ENCODE data around the gene MYL6.

The MYL6 gene

GRCh38 chr12:56162468-56163290 is 4.5 kb downstream of the MYL6 start:
- 0 out of 2 replicates have a peak overlapping the region, but pooled peaks have one; percentile 1 for H3K9ac ChIP-seq
- peaks cover 67% of the 10 kb centered on the region for H4K20me1 ChIP-seq
- peaks cover 86% of the 10 kb centered on the region for H3K36me3 ChIP-seq
- no peaks in the 10 kb centered on the region for H3K27me3 ChIP-seq
- H3K27ac ChIP-seq, result no peak overlapping the region
- H3K4me3 ChIP-seq, result no peak overlapping the region
- no peak overlapping the region for H3K4me2 ChIP-seq
- TF ChIP-seq Cebpa-rat (IDR thresholded peaks at IDR 0.05), result no peak
- no peaks in the 10 kb centered on the region for H3K9me3 ChIP-seq
- H3K4me1 ChIP-seq, result peaks cover 29% of the 10 kb centered on the region

GRCh38 chr12:56163533-56164344 is 5.6 kb downstream of the MYL6 start:
- no peak overlapping the region for H3K27ac ChIP-seq

GRCh38 chr12:56164345-56164729 is 6.2 kb downstream of the MYL6 start:
- H3K4me3 ChIP-seq, result no peak overlapping the region
- no peaks in the 10 kb centered on the region for H3K9me3 ChIP-seq
- no peak for TF ChIP-seq Cebpa-rat (IDR thresholded peaks at IDR 0.05)
- peaks cover 58% of the 10 kb centered on the region for H4K20me1 ChIP-seq
- H3K9ac ChIP-seq, result no peak overlapping the region
- peaks cover 100% of the 10 kb centered on the region for H3K36me3 ChIP-seq
- no peak overlapping the region for H3K4me2 ChIP-seq
- H3K27me3 ChIP-seq, result no peaks in the 10 kb centered on the region
- H3K27ac ChIP-seq, result no peak overlapping the region
- H3K4me1 ChIP-seq, result peaks cover 26% of the 10 kb centered on the region

More at GRCh38 chr12:56163533-56164344, 5.6 kb downstream of the MYL6 start:
- no peak for TF ChIP-seq Cebpa-rat (IDR thresholded peaks at IDR 0.05)
- Histone ChIP-seq H3K9me3 (no peaks in the 10 kb centered on the region), H3K9ac (no peak overlapping the region), H4K20me1 (peaks cover 64% of the 10 kb centered on the region), H3K4me3 (no peak overlapping the region), H3K4me2 (no peak overlapping the region), H3K36me3 (peaks cover 96% of the 10 kb centered on the region), H3K27me3 (no peaks in the 10 kb centered on the region), H3K4me1 (peaks cover 29% of the 10 kb centered on the region)

GRCh38 chr12:56165369-56165768 is 7.2 kb downstream of the MYL6 start:
- Histone ChIP-seq H3K4me2 (no peak overlapping the region), H3K36me3 (peaks cover 100% of the 10 kb centered on the region), H4K20me1 (peaks cover 47% of the 10 kb centered on the region), H3K9me3 (no peaks in the 10 kb centered on the region), H3K27ac (no peak overlapping the region), H3K27me3 (no peaks in the 10 kb centered on the region), H3K4me1 (peaks cover 16% of the 10 kb centered on the region), H3K9ac (no peak overlapping the region), H3K4me3 (no peak overlapping the region)
- no peak for TF ChIP-seq Cebpa-rat (IDR thresholded peaks at IDR 0.05)

- Histone ChIP-seq H3K27ac (no peak overlapping the region), H3K4me2 (no peak overlapping the region), H3K9ac (no peak overlapping the region), H3K4me3 (no peak overlapping the region), H3K4me1 (no peaks in the 10 kb centered on the region), H4K20me1 (peaks cover 11% of the 10 kb centered on the region), H3K36me3 (peaks cover 100% of the 10 kb centered on the region), H3K9me3 (no peaks in the 10 kb centered on the region), H3K27me3 (no peaks in the 10 kb centered on the region)
- no peak for TF ChIP-seq Cebpa-rat (IDR thresholded peaks at IDR 0.05)
Observed at GRCh38 chr12:56169229-56169759, 11.1 kb downstream of the MYL6 start.

GRCh38 chr12:56172839-56173238 is 14.7 kb downstream of the MYL6 start:
- H3K27me3 ChIP-seq, result no peaks in the 10 kb centered on the region
- TF ChIP-seq Cebpa-rat (IDR thresholded peaks at IDR 0.05), result no peak
- H3K4me3 ChIP-seq, result no peak overlapping the region
- no peaks in the 10 kb centered on the region for H3K4me1 ChIP-seq
- H3K4me2 ChIP-seq, result no peak overlapping the region
- H3K27ac ChIP-seq, result no peak overlapping the region
- H4K20me1 ChIP-seq, result no peaks in the 10 kb centered on the region
- no peaks in the 10 kb centered on the region for H3K9me3 ChIP-seq
- no peak overlapping the region for H3K9ac ChIP-seq
- H3K36me3 ChIP-seq, result peaks cover 100% of the 10 kb centered on the region

- no peak overlapping the region for H3K4me2 ChIP-seq
- no peaks in the 10 kb centered on the region for H3K27me3 ChIP-seq
- no peak overlapping the region for H3K27ac ChIP-seq
- H3K9ac ChIP-seq, result no peak overlapping the region
- H4K20me1 ChIP-seq, result no peaks in the 10 kb centered on the region
- no peak for TF ChIP-seq Cebpa-rat (IDR thresholded peaks at IDR 0.05)
- H3K4me3 ChIP-seq, result no peak overlapping the region
- no peaks in the 10 kb centered on the region for H3K4me1 ChIP-seq
- H3K36me3 ChIP-seq, result peaks cover 100% of the 10 kb centered on the region
- H3K9me3 ChIP-seq, result no peaks in the 10 kb centered on the region
Observed at GRCh38 chr12:56178347-56178746, 20.2 kb downstream of the MYL6 start.

GRCh38 chr12:56186957-56187356 is 28.8 kb downstream of the MYL6 start:
- Histone ChIP-seq H3K27ac (peak overlapping the region; percentile 25; the same call in 1 of the 2 replicates), H3K4me1 (peaks cover 29% of the 10 kb centered on the region), H3K27me3 (no peaks in the 10 kb centered on the region), H4K20me1 (peaks cover 35% of the 10 kb centered on the region), H3K9ac (peak overlapping the region; percentile 96; the same call in 1 of the 2 replicates), H3K9me3 (no peaks in the 10 kb centered on the region), H3K36me3 (peaks cover 56% of the 10 kb centered on the region), H3K4me2 (peak overlapping the region; percentile 88), H3K4me3 (no peak overlapping the region; the same call in 1 of the 2 replicates)
- no peak for TF ChIP-seq Cebpa-rat (IDR thresholded peaks at IDR 0.05)

GRCh38 chr12:56188131-56188777 is 30.1 kb downstream of the MYL6 start:
- TF ChIP-seq Cebpa-rat (IDR thresholded peaks at IDR 0.05), result no peak
- Histone ChIP-seq H4K20me1 (peaks cover 35% of the 10 kb centered on the region), H3K9ac (peak overlapping the region; percentile 96), H3K27me3 (no peaks in the 10 kb centered on the region), H3K27ac (peak overlapping the region; percentile 89), H3K9me3 (no peaks in the 10 kb centered on the region), H3K4me1 (peaks cover 29% of the 10 kb centered on the region), H3K4me3 (peak overlapping the region; percentile 90), H3K36me3 (peaks cover 43% of the 10 kb centered on the region), H3K4me2 (peak overlapping the region; percentile 88)

All from BLaER1 (cell line).